Ascending aorta (tissue), 2 donors: ENCODE results near the gene EMP2. TPM values are rescaled to one million over a fixed set of nuclear protein-coding genes. Genes with fewer than 3 reads are reported as not detected.

Experiments used
- DNase-seq, 2 donors: peaks; one replicate each; pipeline ENCODE4 v3.0.0-alpha.2; 2019; ENCODE audit warnings: low spot score in 2 of 2
- H3K27ac ChIP-seq, 2 donors: fragments of 200-600 bp; sonication (generic); one replicate each; pipeline ENCODE4 v1.5.1; 2016 to 2017; ENCODE audit warnings: mild to moderate bottlenecking in 1 of 2
- H3K27me3 ChIP-seq: fragments of 200-600 bp; sonication (generic); one replicate; pipeline ENCODE4 v1.5.1; 2017
- H3K36me3 ChIP-seq, 2 donors: fragments of 200-600 bp; sonication (generic); one replicate each; pipeline ENCODE4 v1.5.1; 2016
- H3K4me1 ChIP-seq, 2 donors: fragments of 200-600 bp; sonication (generic); one replicate each; pipeline ENCODE4 v1.5.1; 2016 to 2017; ENCODE audit warnings: mild to moderate bottlenecking in 1 of 2
- H3K4me3 ChIP-seq, 2 donors: fragments of 200-600 bp; sonication (generic); one replicate each; pipeline ENCODE4 v1.5.1; 2016 to 2017; ENCODE audit warnings: mild to moderate bottlenecking in 1 of 2
- H3K9me3 ChIP-seq, 2 donors: fragments of 200-600 bp; sonication (generic); one replicate each; pipeline ENCODE4 v1.5.1; 2016
- intact Hi-C: fragments of 100-400 bp; cut with DNase I; formaldehyde crosslinking; loops from one replicate; pipeline ENCODE4 v1.15.1; 2023
- total RNA-seq: library from RNA; depleted of rRNA; stranded (reverse); fragments of >200 nt; gene quantifications from one replicate; pipeline ENCODE4 v1.1.0, GENCODE V29; 2016
- TF ChIP-seq, protein P1 (sequence below), 3 experiments: fragments of 200-600 bp in 2 of 3; fragments of 450-650 bp in 1 of 3; sonication (generic) in 2 of 3; IDR thresholded peaks; one replicate each; pipeline ENCODE4 v1.5.1; 2016 to 2019; ENCODE audit warnings: antibody characterized with exemption in 3 of 3, mild to moderate bottlenecking in 1 of 3, moderate library complexity in 1 of 3

Gene EMP2
- total RNA-seq, 1 donor from 2014 or later, result 49.2 TPM

DNA sequence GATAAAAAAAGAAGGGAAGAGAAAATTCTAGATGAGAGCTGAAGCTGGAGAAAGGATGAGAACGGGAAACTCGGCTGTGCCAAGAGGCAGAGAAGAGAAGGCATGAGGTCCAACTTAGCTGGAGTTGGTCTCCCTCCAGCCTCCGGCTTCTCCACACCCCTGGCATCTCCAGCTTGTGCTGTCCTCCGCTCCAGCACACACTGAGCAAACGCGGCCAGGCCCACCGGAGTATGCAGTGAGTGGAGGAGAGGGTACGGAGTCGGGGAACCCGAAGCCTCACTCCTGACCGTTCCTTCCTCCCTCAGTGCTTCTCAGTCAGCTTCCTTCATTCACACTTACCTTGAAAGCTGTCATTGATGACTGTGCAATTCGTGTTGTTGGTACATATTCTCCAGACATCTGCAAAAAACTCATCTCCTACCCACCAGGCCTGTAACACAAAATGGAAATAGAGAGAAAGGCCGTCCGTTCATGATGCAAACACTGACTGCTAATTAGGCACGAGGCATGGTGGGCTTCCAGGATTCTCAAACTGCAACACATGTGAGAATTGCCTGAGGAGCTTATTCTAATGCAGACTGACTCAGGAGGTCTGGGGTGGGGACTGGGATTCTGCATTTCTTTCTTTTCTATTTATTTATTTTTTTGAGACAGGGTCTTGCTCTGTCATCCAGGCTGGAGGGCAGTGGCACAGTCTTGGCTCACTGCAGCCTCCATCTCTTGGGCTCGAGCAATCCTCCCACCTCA is 37.0 kb downstream of the EMP2 start:
- no peak for DNase-seq
- intact Hi-C loops, result no loop called here
- H3K9me3 ChIP-seq, result peaks cover 0 to under 1% of the 10 kb centered on the region in 2 donors
- H3K27me3 ChIP-seq, result no peaks in the 10 kb centered on the region
- TF ChIP-seq, protein P1, sequence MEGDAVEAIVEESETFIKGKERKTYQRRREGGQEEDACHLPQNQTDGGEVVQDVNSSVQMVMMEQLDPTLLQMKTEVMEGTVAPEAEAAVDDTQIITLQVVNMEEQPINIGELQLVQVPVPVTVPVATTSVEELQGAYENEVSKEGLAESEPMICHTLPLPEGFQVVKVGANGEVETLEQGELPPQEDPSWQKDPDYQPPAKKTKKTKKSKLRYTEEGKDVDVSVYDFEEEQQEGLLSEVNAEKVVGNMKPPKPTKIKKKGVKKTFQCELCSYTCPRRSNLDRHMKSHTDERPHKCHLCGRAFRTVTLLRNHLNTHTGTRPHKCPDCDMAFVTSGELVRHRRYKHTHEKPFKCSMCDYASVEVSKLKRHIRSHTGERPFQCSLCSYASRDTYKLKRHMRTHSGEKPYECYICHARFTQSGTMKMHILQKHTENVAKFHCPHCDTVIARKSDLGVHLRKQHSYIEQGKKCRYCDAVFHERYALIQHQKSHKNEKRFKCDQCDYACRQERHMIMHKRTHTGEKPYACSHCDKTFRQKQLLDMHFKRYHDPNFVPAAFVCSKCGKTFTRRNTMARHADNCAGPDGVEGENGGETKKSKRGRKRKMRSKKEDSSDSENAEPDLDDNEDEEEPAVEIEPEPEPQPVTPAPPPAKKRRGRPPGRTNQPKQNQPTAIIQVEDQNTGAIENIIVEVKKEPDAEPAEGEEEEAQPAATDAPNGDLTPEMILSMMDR (IDR thresholded peaks at IDR 0.05), result no peak
- no peak overlapping the region for H3K4me3 ChIP-seq
- peaks cover 79 to 93% of the 10 kb centered on the region in 2 donors for H3K36me3 ChIP-seq
- H3K27ac ChIP-seq, result no peak overlapping the region
- H3K4me1 ChIP-seq, result no peaks in the 10 kb centered on the region

DNA sequence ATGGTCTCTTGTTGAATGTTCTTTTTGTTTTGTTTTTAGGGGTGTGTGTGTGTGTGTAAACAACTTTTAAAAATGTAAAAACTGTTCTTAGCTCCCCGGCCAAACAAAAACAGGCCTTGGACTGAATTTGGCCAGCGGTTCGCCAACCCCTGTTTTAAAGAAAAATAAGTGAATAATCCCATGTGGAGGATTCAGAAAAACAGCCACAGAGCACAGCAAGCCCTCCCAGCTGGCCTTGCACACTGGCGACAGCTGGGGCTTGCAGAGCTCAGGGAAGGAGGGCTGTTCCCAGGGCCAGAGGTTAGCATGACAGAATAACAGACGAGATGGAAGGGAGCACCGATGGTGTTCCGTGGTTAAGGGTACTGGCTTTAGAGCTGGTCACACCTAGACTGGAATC is 39.0 kb downstream of the EMP2 start:
- TF ChIP-seq, protein P1 (IDR thresholded peaks at IDR 0.05), result no peak
- no peaks in the 10 kb centered on the region for H3K9me3 ChIP-seq
- no peak overlapping the region for H3K4me3 ChIP-seq
- no peaks in the 10 kb centered on the region for H3K4me1 ChIP-seq
- intact Hi-C loops, result no loop called here
- H3K27ac ChIP-seq, result no peak overlapping the region
- H3K36me3 ChIP-seq, result peaks cover 81 to 94% of the 10 kb centered on the region in 2 donors
- H3K27me3 ChIP-seq, result no peaks in the 10 kb centered on the region
- no peak for DNase-seq

DNA sequence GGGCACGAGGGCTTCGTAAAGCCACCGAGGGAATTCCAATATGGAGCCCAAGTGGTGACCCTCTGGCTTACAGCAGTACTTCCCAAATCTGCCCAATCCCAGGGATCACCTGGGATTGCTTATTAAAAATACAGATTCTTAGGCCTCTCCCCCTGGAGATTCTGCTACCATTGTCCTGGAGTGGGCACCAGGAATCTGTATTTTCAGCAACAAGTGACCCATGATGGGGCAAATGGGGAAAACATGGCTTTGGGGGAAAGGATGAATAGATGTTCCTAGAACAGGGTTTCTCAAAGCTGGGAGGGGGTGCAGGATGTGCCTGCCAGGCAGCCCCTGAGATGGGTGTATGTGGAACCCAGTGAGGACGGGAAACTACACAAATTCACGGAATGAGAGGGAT is 40.6 kb downstream of the EMP2 start:
- TF ChIP-seq, protein P1 (IDR thresholded peaks at IDR 0.05), result no peak
- intact Hi-C loops, result no loop called here
- no peak for DNase-seq

DNA sequence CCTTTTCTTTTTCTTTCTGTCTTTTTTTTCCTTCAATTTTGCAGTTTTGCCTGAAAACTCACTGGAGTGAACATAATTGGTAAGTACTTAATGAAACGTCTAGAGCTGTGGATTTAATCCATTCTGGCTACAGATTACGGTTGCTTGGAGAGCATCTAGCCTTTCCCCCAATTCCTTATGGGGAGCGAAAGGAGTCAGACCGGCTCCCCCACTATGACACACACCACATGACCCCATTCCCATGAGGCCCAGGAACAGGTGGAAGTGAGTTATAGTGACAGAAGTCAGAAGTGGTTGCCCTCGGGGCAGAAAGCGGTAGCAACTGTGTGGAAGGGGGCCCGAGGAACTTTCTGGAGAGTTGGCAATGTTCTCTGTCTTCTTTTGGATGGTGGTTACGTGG is 41.2 kb downstream of the EMP2 start:
- no peaks in the 10 kb centered on the region for H3K27me3 ChIP-seq
- intact Hi-C loops, result no loop called here
- TF ChIP-seq, protein P1 (IDR thresholded peaks at IDR 0.05), result no peak
- H3K36me3 ChIP-seq, result peaks cover 79 to 94% of the 10 kb centered on the region in 2 donors
- no peak overlapping the region for H3K27ac ChIP-seq
- no peaks in the 10 kb centered on the region for H3K9me3 ChIP-seq
- no peaks in the 10 kb centered on the region for H3K4me1 ChIP-seq
- H3K4me3 ChIP-seq, result no peak overlapping the region
- no peak for DNase-seq

More for the DNA sequence above, 40.6 kb downstream of the EMP2 start:
- H3K4me3 ChIP-seq, result no peak overlapping the region
- H3K36me3 ChIP-seq, result peaks cover 79 to 94% of the 10 kb centered on the region in 2 donors
- no peaks in the 10 kb centered on the region for H3K9me3 ChIP-seq
- no peaks in the 10 kb centered on the region for H3K27me3 ChIP-seq
- H3K4me1 ChIP-seq, result no peaks in the 10 kb centered on the region
- H3K27ac ChIP-seq, result no peak overlapping the region

DNA sequence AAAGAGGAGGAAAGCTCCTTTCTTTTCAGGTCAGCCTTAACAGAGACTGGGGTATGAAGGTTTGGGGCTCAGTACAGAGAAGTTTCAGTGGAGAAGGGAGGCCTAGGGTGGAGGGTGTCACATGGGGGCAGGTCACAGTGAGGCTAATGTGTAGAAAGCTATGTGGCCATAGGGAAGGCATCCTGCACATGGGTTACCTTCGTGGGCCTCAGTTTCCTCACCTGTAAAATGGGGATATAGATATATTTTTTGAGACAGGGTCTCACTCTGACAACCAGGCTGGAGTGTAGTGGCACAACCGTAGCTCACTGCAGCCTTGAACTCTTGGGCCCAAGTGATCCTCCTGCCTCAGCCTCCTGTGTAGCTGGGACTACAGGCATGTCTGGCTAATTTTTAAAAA is 41.8 kb downstream of the EMP2 start:
- Histone ChIP-seq H3K27ac (no peak overlapping the region), H3K4me3 (no peak overlapping the region), H3K9me3 (no peaks in the 10 kb centered on the region), H3K4me1 (no peaks in the 10 kb centered on the region), H3K36me3 (peaks cover 76 to 90% of the 10 kb centered on the region in 2 donors), H3K27me3 (no peaks in the 10 kb centered on the region)
- DNase-seq, result no peak
- intact Hi-C loops, result no loop called here
- TF ChIP-seq, protein P1 (IDR thresholded peaks at IDR 0.05), result no peak
